ENCODE results near the gene SPNS3.

SPNS3 gene

DNA sequence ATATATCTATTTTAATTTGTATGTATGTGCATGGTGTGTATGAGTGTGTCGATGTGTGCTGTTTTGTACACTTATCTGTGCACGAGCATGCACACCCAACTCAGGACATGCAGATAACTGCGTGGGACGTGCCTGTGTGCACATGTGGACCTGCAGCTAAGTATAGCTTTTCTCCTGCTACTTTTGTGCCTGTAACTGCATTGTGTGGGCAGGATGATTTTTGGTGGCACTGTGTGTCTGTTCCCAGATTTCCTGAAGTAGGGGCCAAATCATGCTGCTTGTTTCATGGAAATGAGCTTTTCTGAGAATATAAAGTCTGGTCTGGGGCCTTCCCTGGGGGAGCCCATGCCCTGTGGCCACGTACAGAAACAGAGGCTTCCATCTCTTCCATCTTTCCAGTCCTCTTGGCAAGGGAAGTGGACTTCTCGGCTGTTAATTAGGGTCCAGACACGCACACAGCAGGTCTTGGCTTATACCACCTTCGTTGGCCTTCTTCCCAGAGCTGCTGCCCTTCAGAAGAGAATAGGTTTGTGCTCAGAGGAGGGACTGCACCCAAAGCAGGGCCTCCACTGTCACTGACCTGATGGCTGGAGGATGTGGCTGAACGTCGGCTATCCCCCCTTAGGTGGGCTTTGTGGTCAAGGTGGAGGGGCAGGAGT, 30.2 kb downstream of the SPNS3 start:
- Histone ChIP-seq H3K4me3 (no peak overlapping the region), H4K20me1 (no peaks in the 10 kb centered on the region), H3K9me3 (peaks cover 15% of the 10 kb centered on the region), H3K27ac (no peak overlapping the region), H3K27me3 (no peaks in the 10 kb centered on the region), H3K9ac (no peak overlapping the region), H3K4me2 (no peak overlapping the region), H3K4me1 (peaks cover 7% of the 10 kb centered on the region; the same call in 1 of the 2 replicates), H3K36me3 (no peaks in the 10 kb centered on the region)
- no peak for TF ChIP-seq Cebpa-rat (IDR thresholded peaks at IDR 0.05)

DNA sequence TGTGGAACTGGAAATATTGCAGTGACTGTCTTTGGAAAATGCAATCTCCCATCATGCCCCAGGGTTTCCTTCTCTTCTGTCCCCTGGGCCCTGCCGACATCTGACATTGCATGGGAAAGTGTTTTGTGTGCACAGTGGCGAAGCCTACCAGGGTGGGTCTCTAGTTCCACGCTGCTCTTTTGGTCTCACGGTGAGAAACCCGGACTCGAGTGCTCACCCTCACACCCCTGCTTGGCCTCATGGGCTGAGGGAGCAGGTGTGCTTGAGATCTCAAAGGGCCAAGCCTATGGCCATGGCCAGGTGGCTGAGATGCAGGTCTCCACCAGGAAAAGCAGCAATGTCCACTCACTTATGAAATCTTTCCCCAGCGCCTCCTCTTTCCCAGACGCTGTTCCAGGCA, 32.0 kb downstream of the SPNS3 start:
- Histone ChIP-seq H3K9ac (no peak overlapping the region), H3K4me1 (peaks cover 7% of the 10 kb centered on the region; the same call in 1 of the 2 replicates), H4K20me1 (no peaks in the 10 kb centered on the region), H3K36me3 (no peaks in the 10 kb centered on the region), H3K27ac (no peak overlapping the region), H3K27me3 (no peaks in the 10 kb centered on the region), H3K9me3 (peaks cover 4% of the 10 kb centered on the region; the same call in 1 of the 2 replicates), H3K4me2 (no peak overlapping the region), H3K4me3 (no peak overlapping the region)
- TF ChIP-seq Cebpa-rat (IDR thresholded peaks at IDR 0.05) = no peak

GRCh38 chr17:4467287-4467686, 33.5 kb downstream of the SPNS3 start:
- H3K4me1 ChIP-seq = peaks cover 7% of the 10 kb centered on the region; the same call in 1 of the 2 replicates
- no peaks in the 10 kb centered on the region for H4K20me1 ChIP-seq
- H3K4me3 ChIP-seq = no peak overlapping the region
- H3K9ac ChIP-seq = no peak overlapping the region
- no peak overlapping the region for H3K4me2 ChIP-seq
- H3K9me3 ChIP-seq = no peaks in the 10 kb centered on the region
- TF ChIP-seq Cebpa-rat (IDR thresholded peaks at IDR 0.05) = no peak
- H3K36me3 ChIP-seq = no peaks in the 10 kb centered on the region
- H3K27me3 ChIP-seq = no peaks in the 10 kb centered on the region
- no peak overlapping the region for H3K27ac ChIP-seq

GRCh38 chr17:4469552-4469951, 35.8 kb downstream of the SPNS3 start:
- no peaks in the 10 kb centered on the region for H4K20me1 ChIP-seq
- H3K27me3 ChIP-seq = no peaks in the 10 kb centered on the region
- H3K36me3 ChIP-seq = no peaks in the 10 kb centered on the region
- no peak overlapping the region for H3K9ac ChIP-seq
- no peak for TF ChIP-seq Cebpa-rat (IDR thresholded peaks at IDR 0.05)
- H3K4me1 ChIP-seq = peaks cover 7% of the 10 kb centered on the region; the same call in 1 of the 2 replicates
- no peak overlapping the region for H3K27ac ChIP-seq
- no peak overlapping the region for H3K4me3 ChIP-seq
- no peak overlapping the region for H3K4me2 ChIP-seq
- H3K9me3 ChIP-seq = no peaks in the 10 kb centered on the region

DNA sequence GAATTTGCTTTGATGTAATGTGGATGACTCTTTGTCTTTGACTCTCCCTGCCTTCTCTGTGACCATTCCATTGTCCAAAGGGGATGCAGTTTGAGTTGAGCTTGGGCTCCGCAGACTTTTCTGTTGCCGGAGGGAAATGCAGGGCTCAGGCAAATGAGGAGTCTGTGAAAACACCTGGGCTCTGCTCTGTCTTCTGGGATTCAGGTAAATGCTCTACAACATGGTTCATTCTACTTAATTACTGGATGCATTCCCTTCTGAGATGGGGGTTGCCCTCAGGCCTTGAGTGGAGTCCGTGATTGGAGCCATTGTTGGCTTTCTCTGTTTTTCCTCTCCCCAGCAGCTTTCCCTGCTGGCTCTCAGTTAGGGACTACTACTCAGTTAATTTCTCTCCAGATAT, 38.5 kb downstream of the SPNS3 start:
- Histone ChIP-seq H3K9ac (no peak overlapping the region), H3K4me3 (no peak overlapping the region), H3K9me3 (no peaks in the 10 kb centered on the region), H3K4me1 (peaks cover 20% of the 10 kb centered on the region), H3K36me3 (no peaks in the 10 kb centered on the region), H4K20me1 (no peaks in the 10 kb centered on the region), H3K27ac (no peak overlapping the region), H3K27me3 (no peaks in the 10 kb centered on the region), H3K4me2 (no peak overlapping the region)
- no peak for TF ChIP-seq Cebpa-rat (IDR thresholded peaks at IDR 0.05)

- Histone ChIP-seq H3K4me2 (no peak overlapping the region), H3K9ac (no peak overlapping the region), H3K36me3 (no peaks in the 10 kb centered on the region), H3K9me3 (no peaks in the 10 kb centered on the region), H3K27me3 (no peaks in the 10 kb centered on the region), H3K27ac (no peak overlapping the region), H3K4me1 (peaks cover 21% of the 10 kb centered on the region), H4K20me1 (no peaks in the 10 kb centered on the region), H3K4me3 (no peak overlapping the region)
- TF ChIP-seq Cebpa-rat (IDR thresholded peaks at IDR 0.05) = no peak
Observed at GRCh38 chr17:4474093-4474492, 40.4 kb downstream of the SPNS3 start.

DNA sequence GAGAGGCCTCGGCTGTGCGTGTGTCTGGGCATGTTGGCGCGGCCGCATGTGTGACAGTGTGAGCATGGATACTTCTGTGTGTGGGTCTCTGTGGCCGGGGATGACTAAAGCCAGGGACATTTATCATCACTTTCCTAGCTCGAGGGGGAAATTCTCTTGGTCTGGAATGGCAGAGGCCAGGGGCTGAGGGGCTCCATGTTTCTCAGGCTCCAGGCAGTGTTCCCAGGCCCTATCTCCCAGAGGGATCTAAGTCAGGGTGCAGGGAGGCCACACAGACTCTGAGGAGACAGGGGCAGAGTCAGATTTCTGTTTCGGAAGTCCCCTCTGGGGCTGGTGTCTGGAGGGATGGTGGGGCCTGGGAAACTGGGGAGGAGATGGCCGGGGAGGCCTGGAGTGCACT, 41.3 kb downstream of the SPNS3 start:
- TF ChIP-seq Cebpa-rat (IDR thresholded peaks at IDR 0.05) = no peak
- H4K20me1 ChIP-seq = no peaks in the 10 kb centered on the region
- no peaks in the 10 kb centered on the region for H3K9me3 ChIP-seq
- no peaks in the 10 kb centered on the region for H3K36me3 ChIP-seq
- no peak overlapping the region for H3K4me3 ChIP-seq
- no peak overlapping the region for H3K4me2 ChIP-seq
- H3K4me1 ChIP-seq = peaks cover 24% of the 10 kb centered on the region
- H3K27ac ChIP-seq = 0 out of 2 replicates have a peak overlapping the region, but pooled peaks have one; percentile 69
- no peaks in the 10 kb centered on the region for H3K27me3 ChIP-seq
- H3K9ac ChIP-seq = no peak overlapping the region

- Histone ChIP-seq H3K36me3 (no peaks in the 10 kb centered on the region), H3K4me3 (no peak overlapping the region), H3K4me1 (peaks cover 29% of the 10 kb centered on the region), H4K20me1 (no peaks in the 10 kb centered on the region), H3K27ac (0 out of 2 replicates have a peak overlapping the region, but pooled peaks have one; percentile 69), H3K9ac (peak overlapping the region; percentile 53; the same call in 1 of the 2 replicates), H3K9me3 (no peaks in the 10 kb centered on the region), H3K4me2 (peak overlapping the region; percentile 80), H3K27me3 (no peaks in the 10 kb centered on the region)
- no peak for TF ChIP-seq Cebpa-rat (IDR thresholded peaks at IDR 0.05)
Observed at GRCh38 chr17:4475463-4475862, 41.7 kb downstream of the SPNS3 start.

DNA sequence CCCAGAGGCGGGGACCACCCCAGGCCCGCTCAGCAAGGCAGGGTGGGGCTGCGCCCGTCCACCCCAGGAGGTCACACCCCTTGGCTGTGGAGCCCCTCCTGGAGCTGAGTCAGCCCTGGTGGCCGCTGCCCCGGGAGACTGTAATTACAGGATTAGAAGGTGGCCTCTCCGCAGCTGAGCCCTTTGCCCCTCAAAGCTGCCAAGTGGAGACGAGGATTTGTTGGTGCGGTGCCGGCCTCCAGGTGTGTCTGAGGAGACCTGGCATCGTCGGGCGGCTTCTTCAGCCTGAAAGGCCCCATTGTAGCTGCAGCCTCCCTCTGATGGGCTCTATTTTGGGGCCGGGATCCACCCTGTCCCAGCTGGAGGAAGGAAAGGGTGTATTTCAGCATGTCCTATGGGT, 42.3 kb downstream of the SPNS3 start:
- peak overlapping the region; percentile 53 for H3K9ac ChIP-seq
- peaks cover 34% of the 10 kb centered on the region for H3K4me1 ChIP-seq
- no peak for TF ChIP-seq Cebpa-rat (IDR thresholded peaks at IDR 0.05)
- no peak overlapping the region for H3K4me3 ChIP-seq
- H3K27ac ChIP-seq = peak overlapping the region; percentile 69
- no peaks in the 10 kb centered on the region for H3K9me3 ChIP-seq
- no peaks in the 10 kb centered on the region for H3K27me3 ChIP-seq
- H4K20me1 ChIP-seq = no peaks in the 10 kb centered on the region
- H3K36me3 ChIP-seq = no peaks in the 10 kb centered on the region
- peak overlapping the region; percentile 80 for H3K4me2 ChIP-seq

DNA sequence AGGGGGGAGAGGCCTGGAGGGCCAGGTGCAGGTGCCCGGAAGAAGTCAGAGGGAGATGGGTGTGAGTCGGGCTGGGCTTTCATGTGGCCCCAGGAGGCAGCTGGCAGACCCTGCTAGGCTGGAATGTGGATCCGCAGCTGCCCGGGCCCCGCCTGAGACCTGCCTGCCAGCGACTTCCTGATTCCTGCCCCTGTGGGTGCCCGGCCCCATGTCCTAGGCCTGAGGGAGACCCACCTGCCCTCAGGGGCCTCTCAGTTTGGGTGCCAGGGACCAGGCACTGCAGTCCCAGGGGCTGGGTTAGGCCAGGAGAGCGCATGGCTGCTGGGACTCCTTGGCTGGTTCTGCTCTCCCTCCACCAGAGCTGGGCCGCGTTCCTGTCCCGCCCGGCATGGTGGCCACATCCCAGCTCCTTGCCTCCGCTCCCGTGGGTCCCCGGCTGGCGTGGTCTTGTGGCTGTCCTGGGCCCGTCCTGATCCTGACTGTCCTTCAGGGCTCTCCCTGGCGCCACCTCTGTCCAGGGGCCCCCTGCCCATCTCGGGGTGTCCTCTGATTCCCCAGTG, 42.9 kb downstream of the SPNS3 start:
- Histone ChIP-seq H3K27ac (peak overlapping the region; percentile 69), H3K9ac (peak overlapping the region; percentile 53), H3K36me3 (no peaks in the 10 kb centered on the region), H3K4me1 (peaks cover 40% of the 10 kb centered on the region), H3K4me2 (peak overlapping the region; percentile 80), H3K4me3 (no peak overlapping the region), H3K9me3 (no peaks in the 10 kb centered on the region), H3K27me3 (no peaks in the 10 kb centered on the region), H4K20me1 (no peaks in the 10 kb centered on the region)
- no peak for TF ChIP-seq Cebpa-rat (IDR thresholded peaks at IDR 0.05)
